ENCODE data around the gene ELOVL2. TPM values are rescaled to one million over a fixed set of nuclear protein-coding genes. Genes with fewer than 3 reads are reported as not detected.

ELOVL2 gene
- total RNA-seq, 1 experiment from 2014 or later: 0.07 TPM

- H3K4me3 ChIP-seq (replicated peaks in 1 of 2; ENCODE audit: low read depth in 1 of 2, low read length in 2 of 2): no peak overlapping the region
- H3K9me2 ChIP-seq (ENCODE audit: insufficient read depth): no peaks in the 10 kb centered on the region
- no peaks in the 10 kb centered on the region for H3K4me1 ChIP-seq (ENCODE audit: control insufficient read depth in 1 of 2, insufficient read depth in 2 of 2, low read length in 2 of 2)
- intact Hi-C loops (cut with micrococcal nuclease): no loop called here
- DNase-seq (ENCODE audit: low read depth, low spot score): no peak
- no peaks in the 10 kb centered on the region for H3K36me3 ChIP-seq (ENCODE audit: control insufficient read depth in 1 of 2, insufficient read depth in 2 of 2, low read length in 2 of 2)
- ChIA-PET POLR2A (no interaction called here), RAD21 (ENCODE audit: low non-redundant PET in 1 of 2, low total read pairs in 2 of 2, uncharacterized antibody in 2 of 2, unreplicated experiment in 2 of 2) (no interaction called here), CTCF (no interaction called here)
- no peaks in the 10 kb centered on the region for H3K27me3 ChIP-seq (ENCODE audit: insufficient read depth, low read length)
- ATAC-seq: no peak
- H3K9ac ChIP-seq (ENCODE audit: low read length): no peak overlapping the region
- no peak overlapping the region for H3K27ac ChIP-seq (ENCODE audit: low read depth, low read length)
- BruUV-seq (replicated peaks): no TSS peak
- no peaks in the 10 kb centered on the region for H3K79me2 ChIP-seq (ENCODE audit: insufficient read depth, low read length)
- no peaks in the 10 kb centered on the region for H4K20me1 ChIP-seq (ENCODE audit: insufficient read depth)
- TF ChIP-seq SIN3A (IDR thresholded peaks at IDR 0.05; ENCODE audit: low read depth) (no peak), EZH2phosphoT487 (IDR thresholded peaks at IDR 0.05; ENCODE audit: borderline replicate concordance) (no peak)
- H3K4me2 ChIP-seq (ENCODE audit: low read length): no peak overlapping the region
- no peaks in the 10 kb centered on the region for H3K9me3 ChIP-seq (ENCODE audit: control insufficient read depth in 1 of 2, insufficient read depth in 1 of 2, low read depth in 1 of 2, low read length in 2 of 2)
- H2AFZ ChIP-seq (ENCODE audit: low read depth, low read length, poor library complexity, severe bottlenecking): no peak overlapping the region
Measured at GRCh38 chr6:11025921-11026635, 18.0 kb downstream of the ELOVL2 start.

- ChIA-PET POLR2A (no interaction called here), CTCF (no interaction called here), RAD21 (ENCODE audit: low non-redundant PET in 1 of 2, low total read pairs in 2 of 2, uncharacterized antibody in 2 of 2, unreplicated experiment in 2 of 2) (no interaction called here)
- intact Hi-C loops (cut with micrococcal nuclease): no loop called here
- DNase-seq (ENCODE audit: low read depth, low spot score): no peak
- H3K9ac ChIP-seq (ENCODE audit: low read length): no peak overlapping the region
- no peaks in the 10 kb centered on the region for H3K4me1 ChIP-seq (ENCODE audit: control insufficient read depth in 1 of 2, insufficient read depth in 2 of 2, low read length in 2 of 2)
- no peak overlapping the region for H3K4me3 ChIP-seq (replicated peaks in 1 of 2; ENCODE audit: low read depth in 1 of 2, low read length in 2 of 2)
- no peaks in the 10 kb centered on the region for H4K20me1 ChIP-seq (ENCODE audit: insufficient read depth)
- ATAC-seq: no peak
- H3K36me3 ChIP-seq (ENCODE audit: control insufficient read depth in 1 of 2, insufficient read depth in 2 of 2, low read length in 2 of 2): no peaks in the 10 kb centered on the region
- H3K79me2 ChIP-seq (ENCODE audit: insufficient read depth, low read length): no peaks in the 10 kb centered on the region
- no TSS peak for BruUV-seq (replicated peaks)
- no peak for TF ChIP-seq ELF1 (IDR thresholded peaks at IDR 0.05; ENCODE audit: borderline replicate concordance, low read depth)
- TF ChIP-seq SRF (IDR thresholded peaks at IDR 0.05; ENCODE audit: low read depth): no peak
- TF ChIP-seq, protein P1, sequence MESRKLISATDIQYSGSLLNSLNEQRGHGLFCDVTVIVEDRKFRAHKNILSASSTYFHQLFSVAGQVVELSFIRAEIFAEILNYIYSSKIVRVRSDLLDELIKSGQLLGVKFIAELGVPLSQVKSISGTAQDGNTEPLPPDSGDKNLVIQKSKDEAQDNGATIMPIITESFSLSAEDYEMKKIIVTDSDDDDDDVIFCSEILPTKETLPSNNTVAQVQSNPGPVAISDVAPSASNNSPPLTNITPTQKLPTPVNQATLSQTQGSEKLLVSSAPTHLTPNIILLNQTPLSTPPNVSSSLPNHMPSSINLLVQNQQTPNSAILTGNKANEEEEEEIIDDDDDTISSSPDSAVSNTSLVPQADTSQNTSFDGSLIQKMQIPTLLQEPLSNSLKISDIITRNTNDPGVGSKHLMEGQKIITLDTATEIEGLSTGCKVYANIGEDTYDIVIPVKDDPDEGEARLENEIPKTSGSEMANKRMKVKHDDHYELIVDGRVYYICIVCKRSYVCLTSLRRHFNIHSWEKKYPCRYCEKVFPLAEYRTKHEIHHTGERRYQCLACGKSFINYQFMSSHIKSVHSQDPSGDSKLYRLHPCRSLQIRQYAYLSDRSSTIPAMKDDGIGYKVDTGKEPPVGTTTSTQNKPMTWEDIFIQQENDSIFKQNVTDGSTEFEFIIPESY (IDR thresholded peaks at IDR 0.05; ENCODE audit: extremely low read depth, insufficient replicate concordance, low read length): no peak
- no peak for TF ChIP-seq JUND (IDR thresholded peaks at IDR 0.05)
- no peak for TF ChIP-seq TCF7L2 (IDR thresholded peaks at IDR 0.05; ENCODE audit: borderline replicate concordance, extremely low read depth, insufficient read depth, insufficient read length)
- TF ChIP-seq CBX3 (IDR thresholded peaks at IDR 0.05; ENCODE audit: low read depth): no peak
- no peak for TF ChIP-seq POLR2AphosphoS5 (IDR thresholded peaks at IDR 0.05; ENCODE audit: low read depth, low read length)
- TF ChIP-seq REST (IDR thresholded peaks at IDR 0.05; ENCODE audit: low read depth): no peak
- TF ChIP-seq SIN3A (IDR thresholded peaks at IDR 0.05; ENCODE audit: low read depth): no peak
- no peak for TF ChIP-seq MAX (IDR thresholded peaks at IDR 0.05)
- TF ChIP-seq CEBPB (IDR thresholded peaks at IDR 0.05; ENCODE audit: low read depth): no peak
- no peak for TF ChIP-seq ATF3 (IDR thresholded peaks at IDR 0.05)
- TF ChIP-seq FOSL1 (IDR thresholded peaks at IDR 0.05; ENCODE audit: low read depth): no peak
- TF ChIP-seq EZH2phosphoT487 (IDR thresholded peaks at IDR 0.05; ENCODE audit: borderline replicate concordance): no peak
- H3K9me2 ChIP-seq (ENCODE audit: insufficient read depth): no peaks in the 10 kb centered on the region
- no peaks in the 10 kb centered on the region for H3K27me3 ChIP-seq (ENCODE audit: insufficient read depth, low read length)
- no peaks in the 10 kb centered on the region for H3K9me3 ChIP-seq (ENCODE audit: control insufficient read depth in 1 of 2, insufficient read depth in 1 of 2, low read depth in 1 of 2, low read length in 2 of 2)
- H3K4me2 ChIP-seq (ENCODE audit: low read length): no peak overlapping the region
- H2AFZ ChIP-seq (ENCODE audit: low read depth, low read length, poor library complexity, severe bottlenecking): no peak overlapping the region
- H3K27ac ChIP-seq (ENCODE audit: low read depth, low read length): no peak overlapping the region
Measured at GRCh38 chr6:11025130-11025529, 19.0 kb downstream of the ELOVL2 start.
